H1 (cell line): Measurements from ENCODE around the gene ST3GAL3. TPM values are rescaled to one million over a fixed set of nuclear protein-coding genes. Genes with fewer than 3 reads are reported as not detected.

ENCODE experiments used
- CTCF ChIA-PET: fragments of 300-600 bp; sonication (Branson Sonifier 250); formaldehyde crosslinking; loops from one replicate; lab custom pipeline; 2021; ENCODE audit not compliant: partially characterized antibody; lab: Charles Lee
- POLR2A ChIA-PET: fragments of 300-600 bp; sonication (Branson Sonifier 250); formaldehyde crosslinking; loops from one replicate; lab custom pipeline; 2021; ENCODE audit warnings: inconsistent platforms; ENCODE audit not compliant: partially characterized antibody; lab: Charles Lee
- DNase-seq, 2 experiments: peaks; one replicate each; pipeline versions ENCODE4 v3.0.0 to v3.0.0-alpha.2; 2010 to 2022; ENCODE audit warnings: low spot score in 2 of 2, low read depth in 1 of 2, mixed read lengths in 1 of 2
- FAIRE-seq: peaks from 2 replicates; lab custom pipeline; 2011; peaks lifted over from hg19 to GRCh38; lab: Jason Lieb, UNC
- H2AFZ ChIP-seq: 2 replicates; pipeline ENCODE4 v1.8.1; 2012; ENCODE audit warnings: low read length, inconsistent platforms
- H2AK5ac ChIP-seq: 2 replicates; pipeline ENCODE4 v1.6.1; 2013; ENCODE audit warnings: low read depth, low read length
- H2BK120ac ChIP-seq: replicated peaks from 2 replicates; pipeline ENCODE3; 2013; ENCODE audit warnings: low read depth, low read length, inconsistent platforms
- H2BK12ac ChIP-seq: 2 replicates; pipeline ENCODE4 v1.6.1; 2013; ENCODE audit warnings: low read depth, low read length
- H2BK15ac ChIP-seq: 2 replicates; pipeline ENCODE4 v1.6.1; 2013; ENCODE audit warnings: low read length
- H2BK20ac ChIP-seq: 2 replicates; pipeline ENCODE4 v1.6.1; 2013; ENCODE audit warnings: low read length
- H2BK5ac ChIP-seq: 2 replicates; pipeline ENCODE4 v1.6.1; 2013; ENCODE audit warnings: low read depth, low read length
- H3K14ac ChIP-seq: 2 replicates; pipeline ENCODE4 v1.6.1; 2013; ENCODE audit warnings: inconsistent platforms; ENCODE audit not compliant: insufficient read length
- H3K18ac ChIP-seq: 2 replicates; pipeline ENCODE4 v1.6.1; 2013; ENCODE audit warnings: low read length; ENCODE audit errors: extremely low read depth
- H3K23ac ChIP-seq: 2 replicates; pipeline ENCODE4 v1.6.1; 2013; ENCODE audit warnings: inconsistent platforms; ENCODE audit not compliant: insufficient read length
- H3K23me2 ChIP-seq: 2 replicates; pipeline ENCODE4 v1.6.1; 2013; ENCODE audit warnings: low read depth, low read length
- H3K27ac ChIP-seq: 2 replicates; pipeline ENCODE4 v1.6.1; 2011; ENCODE audit warnings: low read depth, low read length, inconsistent platforms
- H3K27me3 ChIP-seq, 4 experiments: replicated peaks in 1 of 4; 1 replicate in 1 of 4; 2 replicates in 3 of 4; pipeline versions ENCODE4 v1.6.1 to v1.8.1; 2011 to 2013; ENCODE audit warnings: low read length in 3 of 4, mild to moderate bottlenecking in 3 of 4, inconsistent platforms in 2 of 4, mixed read lengths in 2 of 4, moderate library complexity in 1 of 4; ENCODE audit not compliant: control insufficient read depth in 3 of 4, insufficient read depth in 3 of 4; ENCODE audit errors: extremely low read depth in 1 of 4
- H3K36me3 ChIP-seq, 4 experiments: 2 replicates each; pipeline versions ENCODE4 v1.6.1 to v1.8.1; 2011 to 2013; ENCODE audit warnings: mild to moderate bottlenecking in 4 of 4, low read length in 3 of 4, moderate library complexity in 2 of 4, control low read depth in 1 of 4, inconsistent platforms in 1 of 4; ENCODE audit not compliant: insufficient read depth in 4 of 4, control insufficient read depth in 2 of 4
- H3K4ac ChIP-seq: replicated peaks from 2 replicates; pipeline ENCODE3; 2013; ENCODE audit warnings: low read length, low read depth, mixed read lengths, inconsistent platforms; ENCODE audit not compliant: insufficient read length
- H3K4me1 ChIP-seq, 4 experiments: replicated peaks in 1 of 4; 1 replicate in 1 of 4; 2 replicates in 3 of 4; pipeline versions ENCODE4 v1.6.1 to v1.8.1; 2011 to 2013; ENCODE audit warnings: low read length in 3 of 4, inconsistent platforms in 2 of 4, mixed read lengths in 1 of 4; ENCODE audit not compliant: insufficient read depth in 4 of 4, control insufficient read depth in 3 of 4
- H3K4me2 ChIP-seq, 2 experiments: 2 replicates each; pipeline versions ENCODE4 v1.6.1 to v1.8.1; 2011 to 2013; ENCODE audit warnings: low read depth in 2 of 2, low read length in 2 of 2, control low read depth in 1 of 2, inconsistent platforms in 1 of 2, mild to moderate bottlenecking in 1 of 2; ENCODE audit not compliant: insufficient read depth in 1 of 2
- H3K4me3 ChIP-seq, 4 experiments: fragments of 200-600, 300-600 bp in 1 of 4; sonication (generic), shearing (Covaris generic), sonication (Bioruptor Twin) in 1 of 4; 2 replicates each; pipeline versions ENCODE4 v1.5.1 to v1.8.1; 2011 to 2016; ENCODE audit warnings: low read length in 4 of 4, low read depth in 3 of 4, control low read depth in 2 of 4, inconsistent platforms in 2 of 4, mild to moderate bottlenecking in 2 of 4, mixed read lengths in 1 of 4, moderate library complexity in 1 of 4; ENCODE audit not compliant: insufficient read depth in 2 of 4; ENCODE audit errors: extremely low read depth in 1 of 4
- H3K56ac ChIP-seq: replicated peaks from 2 replicates; pipeline ENCODE3; 2013; ENCODE audit warnings: low read depth, mild to moderate bottlenecking, mixed read lengths, low read length, inconsistent platforms; ENCODE audit not compliant: insufficient read length
- H3K79me1 ChIP-seq: 2 replicates; pipeline ENCODE4 v1.6.1; 2013; ENCODE audit warnings: low read depth, low read length, control low read depth
- H3K79me2 ChIP-seq, 2 experiments: 2 replicates each; pipeline versions ENCODE4 v1.6.1 to v1.8.1; 2012 to 2013; ENCODE audit warnings: low read length in 2 of 2, mild to moderate bottlenecking in 2 of 2, inconsistent platforms in 1 of 2; ENCODE audit not compliant: insufficient read depth in 2 of 2, control insufficient read depth in 1 of 2
- H3K9ac ChIP-seq, 4 experiments: replicated peaks in 1 of 4; 1 replicate in 1 of 4; 2 replicates in 3 of 4; pipeline versions ENCODE4 v1.6.1 to v1.8.1; 2011 to 2013; ENCODE audit warnings: low read depth in 3 of 4, low read length in 3 of 4, control low read depth in 2 of 4, mild to moderate bottlenecking in 2 of 4, moderate library complexity in 2 of 4, inconsistent platforms in 1 of 4; ENCODE audit errors: extremely low read depth in 1 of 4
- H3K9me3 ChIP-seq, 2 experiments: 2 replicates each; pipeline versions ENCODE4 v1.6.1 to v1.8.1; 2012 to 2013; ENCODE audit warnings: mild to moderate bottlenecking in 2 of 2, moderate library complexity in 2 of 2, control low read depth in 1 of 2, inconsistent platforms in 1 of 2, low read depth in 1 of 2, low read length in 1 of 2, mixed read lengths in 1 of 2; ENCODE audit not compliant: insufficient read depth in 2 of 2
- H4K20me1 ChIP-seq, 2 experiments: replicated peaks in 1 of 2; 2 replicates each; pipeline versions ENCODE3 to v1.8.1; 2011 to 2013; ENCODE audit warnings: inconsistent platforms in 2 of 2, low read length in 2 of 2, mild to moderate bottlenecking in 1 of 2; ENCODE audit not compliant: insufficient read depth in 2 of 2, control insufficient read depth in 1 of 2
- H4K5ac ChIP-seq: 2 replicates; pipeline ENCODE4 v1.6.1; 2013; ENCODE audit warnings: low read length, low read depth, mixed read lengths, inconsistent platforms; ENCODE audit not compliant: insufficient read length
- H4K8ac ChIP-seq: 2 replicates; pipeline ENCODE4 v1.8.0; 2013; ENCODE audit warnings: mild to moderate bottlenecking, moderate library complexity, low read length, inconsistent platforms; ENCODE audit not compliant: insufficient read depth; ENCODE audit errors: extremely low read depth
- H4K91ac ChIP-seq: replicated peaks from 2 replicates; pipeline ENCODE3; 2013; ENCODE audit warnings: low read length, mixed read lengths, inconsistent platforms; ENCODE audit not compliant: insufficient read length
- CBX8 ChIP-seq: fragments of 300-800, 300-1000 bp; sonication (generic); IDR thresholded peaks from 2 replicates; pipeline ENCODE4 v1.7.1; 2016; ENCODE audit warnings: low read depth, low read length, borderline replicate concordance
- CTBP2 ChIP-seq: IDR thresholded peaks from 2 replicates; pipeline ENCODE4 v1.7.0; 2011; ENCODE audit warnings: borderline replicate concordance, mild to moderate bottlenecking, moderate library complexity, mixed read lengths, low read length; ENCODE audit not compliant: insufficient read depth, insufficient read length
- GABPA ChIP-seq: IDR thresholded peaks from 2 replicates; pipeline ENCODE4 v1.6.1; 2011; ENCODE audit warnings: mild to moderate bottlenecking, low read length, moderate library complexity, borderline replicate concordance; ENCODE audit not compliant: insufficient read depth
- RFX5 ChIP-seq: IDR thresholded peaks from 2 replicates; pipeline ENCODE4 v1.6.1; 2011; ENCODE audit warnings: low read depth, low read length, improper control_type of control experiment, borderline replicate concordance
- SAP30 ChIP-seq: fragments of 300-600 bp; sonication (generic); IDR thresholded peaks from 2 replicates; pipeline ENCODE4 v1.7.1; 2012; ENCODE audit warnings: low read length, moderate library complexity, mild to moderate bottlenecking, inconsistent platforms; ENCODE audit not compliant: insufficient read depth, insufficient replicate concordance
- SIX5 ChIP-seq: IDR thresholded peaks from 2 replicates; pipeline ENCODE4 v1.6.1; 2011; ENCODE audit warnings: mild to moderate bottlenecking, low read depth, low read length
- WGBS, 2 experiments: shearing (Covaris generic) in 1 of 2; methylation state at CpG; one replicate each; pipeline versions ENCODE4 v1.1.6 to v1.1.7; 2013 to 2015; ENCODE audit warnings: low lambda C conversion rate in 2 of 2, mixed read lengths in 2 of 2, inconsistent platforms in 1 of 2, low coverage in 1 of 2, missing lambda C conversion rate in 1 of 2; ENCODE audit not compliant: insufficient replicate concordance in 2 of 2, insufficient coverage in 1 of 2, insufficient read length in 1 of 2; ENCODE audit errors: extremely low coverage in 1 of 2, missing lambda C conversion rate in 1 of 2; 5-methylcytosine and 5-hydroxymethylcytosine counted together
- polyA plus RNA-seq, 7 experiments: library from polyadenylated mRNA; depleted of rRNA in 3 of 7; stranded (reverse) in 5 of 7; unstranded in 2 of 7; fragments of >200 nt in 5 of 7; fragments of 200-250 nt in 2 of 7; gene quantifications; 1 replicate in 5 of 7; 2 replicates in 1 of 7; 4 replicates in 1 of 7; pipeline versions ENCODE4 v1.2.1 to v1.2.3, GENCODE V29; 2011 to 2013; ENCODE audit warnings: missing spikeins in 2 of 7, mixed read lengths in 2 of 7
- total RNA-seq: library from RNA; stranded (reverse); fragmentation: NEBNext Ultra II Directional; extraction: Animal tissue kit (Norgen Biotek cat#: 25700); gene quantifications from 2 replicates; pipeline ENCODE4 v1.2.1, GENCODE V29; 2021
- TF ChIP-seq, protein P1 (sequence below): IDR thresholded peaks from 2 replicates; pipeline ENCODE4 v1.6.1; 2011; ENCODE audit warnings: low read length, improper control_type of control experiment
- TF ChIP-seq, protein P2 (sequence below): IDR thresholded peaks from 2 replicates; pipeline ENCODE4 v1.6.1; 2012; ENCODE audit warnings: low read length, inconsistent platforms
- TF ChIP-seq, protein P3 (sequence below): IDR thresholded peaks from 2 replicates; pipeline ENCODE4 v1.6.1; 2012; ENCODE audit warnings: inconsistent platforms

ST3GAL3 gene
- total and polyA plus RNA-seq, 2 of the 8 experiments (the other 6 are each of a cell fraction or from before 2014, with no cell fraction given): 6.8 to 7.0 TPM

DNA sequence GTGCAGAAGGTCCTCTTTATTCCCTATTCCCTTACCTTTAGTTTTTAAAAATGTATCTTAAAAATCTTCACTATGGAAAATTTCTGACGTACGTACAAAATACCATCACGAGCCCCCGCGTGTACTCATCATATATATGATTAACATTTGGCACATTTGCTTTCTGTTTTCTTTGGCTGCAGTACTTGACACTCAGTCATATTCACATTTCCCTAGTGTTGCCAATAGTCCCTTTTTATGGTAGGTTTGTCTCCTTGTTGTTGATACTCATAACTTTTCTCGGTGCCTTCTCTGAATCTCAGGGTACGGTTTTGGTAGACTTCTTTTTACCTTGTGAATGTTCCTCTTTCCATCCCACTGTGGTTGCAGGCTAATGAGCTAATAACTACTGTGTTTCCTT is 34.1 kb upstream of the ST3GAL3 start:
- H4K5ac ChIP-seq: no peak overlapping the region
- H3K27ac ChIP-seq: no peak overlapping the region
- DNase-seq (no peak), FAIRE-seq (no peak)
- H3K79me2 ChIP-seq: peaks cover 0 to 4% of the 10 kb centered on the region in 2 experiments; a peak in 1 of 4 replicates
- peaks cover 39 to 90% (median 66%) of the 10 kb centered on the region in 4 experiments for H3K36me3 ChIP-seq
- H2BK15ac ChIP-seq: no peak overlapping the region
- no peaks in the 10 kb centered on the region for H3K27me3 ChIP-seq
- H3K4me2 ChIP-seq: no peak overlapping the region
- H3K23me2 ChIP-seq: no peaks in the 10 kb centered on the region; the same call in 1 of the 2 replicates
- no peaks in the 10 kb centered on the region for H3K4me1 ChIP-seq
- peaks cover 6 to 12% of the 10 kb centered on the region in 2 experiments for H4K20me1 ChIP-seq
- H2BK12ac ChIP-seq: no peak overlapping the region
- no peak overlapping the region for H4K91ac ChIP-seq
- H3K18ac ChIP-seq: no peak overlapping the region
- no peak overlapping the region for H3K14ac ChIP-seq
- H3K9me3 ChIP-seq: no peaks in the 10 kb centered on the region
- H3K79me1 ChIP-seq: peaks cover 3% of the 10 kb centered on the region
- WGBS, 2 experiments: 96% methylated on average over 7 of the region's 7 CpGs; no CpG with 5 or more reads in 1 of the 2 experiments
- no peak overlapping the region for H2BK5ac ChIP-seq
- no peak overlapping the region for H3K56ac ChIP-seq
- CTCF ChIA-PET: interaction anchor here (0.9 to 1.2 kb wide), 3 partner anchors 10 to 20 kb away, joined by 3 to 5 read pairs (median 5); no protein-coding TSS in a partner anchor
- H3K4me3 ChIP-seq: no peak overlapping the region
- H3K23ac ChIP-seq: no peak overlapping the region
- H3K9ac ChIP-seq: no peak overlapping the region
- no peak overlapping the region for H2AFZ ChIP-seq
- POLR2A ChIA-PET: interaction anchor here (1.6 to 33.6 kb wide), 3 partner anchors 2 to 20 kb away, joined by 7 to 651 read pairs (median 651); partner anchors contain the start of gene KDM4A
- no peak overlapping the region for H2BK120ac ChIP-seq
- H2BK20ac ChIP-seq: no peak overlapping the region
- no peak overlapping the region for H3K4ac ChIP-seq
- H4K8ac ChIP-seq: no peak overlapping the region
- H2AK5ac ChIP-seq: no peak overlapping the region
- TF ChIP-seq, protein P1, sequence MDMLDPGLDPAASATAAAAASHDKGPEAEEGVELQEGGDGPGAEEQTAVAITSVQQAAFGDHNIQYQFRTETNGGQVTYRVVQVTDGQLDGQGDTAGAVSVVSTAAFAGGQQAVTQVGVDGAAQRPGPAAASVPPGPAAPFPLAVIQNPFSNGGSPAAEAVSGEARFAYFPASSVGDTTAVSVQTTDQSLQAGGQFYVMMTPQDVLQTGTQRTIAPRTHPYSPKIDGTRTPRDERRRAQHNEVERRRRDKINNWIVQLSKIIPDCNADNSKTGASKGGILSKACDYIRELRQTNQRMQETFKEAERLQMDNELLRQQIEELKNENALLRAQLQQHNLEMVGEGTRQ: no peak
- TF ChIP-seq, protein P2, sequence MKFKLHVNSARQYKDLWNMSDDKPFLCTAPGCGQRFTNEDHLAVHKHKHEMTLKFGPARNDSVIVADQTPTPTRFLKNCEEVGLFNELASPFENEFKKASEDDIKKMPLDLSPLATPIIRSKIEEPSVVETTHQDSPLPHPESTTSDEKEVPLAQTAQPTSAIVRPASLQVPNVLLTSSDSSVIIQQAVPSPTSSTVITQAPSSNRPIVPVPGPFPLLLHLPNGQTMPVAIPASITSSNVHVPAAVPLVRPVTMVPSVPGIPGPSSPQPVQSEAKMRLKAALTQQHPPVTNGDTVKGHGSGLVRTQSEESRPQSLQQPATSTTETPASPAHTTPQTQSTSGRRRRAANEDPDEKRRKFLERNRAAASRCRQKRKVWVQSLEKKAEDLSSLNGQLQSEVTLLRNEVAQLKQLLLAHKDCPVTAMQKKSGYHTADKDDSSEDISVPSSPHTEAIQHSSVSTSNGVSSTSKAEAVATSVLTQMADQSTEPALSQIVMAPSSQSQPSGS: no peak
- no peak for TF ChIP-seq CTBP2
- TF ChIP-seq SAP30: no peak
- TF ChIP-seq GABPA: no peak
- TF ChIP-seq, protein P3, sequence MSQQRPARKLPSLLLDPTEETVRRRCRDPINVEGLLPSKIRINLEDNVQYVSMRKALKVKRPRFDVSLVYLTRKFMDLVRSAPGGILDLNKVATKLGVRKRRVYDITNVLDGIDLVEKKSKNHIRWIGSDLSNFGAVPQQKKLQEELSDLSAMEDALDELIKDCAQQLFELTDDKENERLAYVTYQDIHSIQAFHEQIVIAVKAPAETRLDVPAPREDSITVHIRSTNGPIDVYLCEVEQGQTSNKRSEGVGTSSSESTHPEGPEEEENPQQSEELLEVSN: no peak
- TF ChIP-seq SIX5: no peak
- no peak for TF ChIP-seq RFX5
- no peak for TF ChIP-seq CBX8
